ENCODE data around the gene INSIG2.
"Not testable (repeated sequence)": the region's sequence is repeated elsewhere in the genome, so short reads cannot be mapped to it uniquely, and the experiment has no call there.

INSIG2 gene

GRCh38 chr2:118059919-118060478, 28.3 kb upstream of the INSIG2 start:
- peak; percentile 99 for DNase-seq (ENCODE audit: low read depth)

- DNase-seq (ENCODE audit: low read depth) = peak; percentile 88
Observed at GRCh38 chr2:118061135-118061955, 26.9 kb upstream of the INSIG2 start.

- peak; percentile 67 for DNase-seq (ENCODE audit: low read depth)
Observed at GRCh38 chr2:118062048-118062447, 26.2 kb upstream of the INSIG2 start.

- DNase-seq (ENCODE audit: low read depth) = no peak
Observed at GRCh38 chr2:118062669-118063068, 25.6 kb upstream of the INSIG2 start.

DNA sequence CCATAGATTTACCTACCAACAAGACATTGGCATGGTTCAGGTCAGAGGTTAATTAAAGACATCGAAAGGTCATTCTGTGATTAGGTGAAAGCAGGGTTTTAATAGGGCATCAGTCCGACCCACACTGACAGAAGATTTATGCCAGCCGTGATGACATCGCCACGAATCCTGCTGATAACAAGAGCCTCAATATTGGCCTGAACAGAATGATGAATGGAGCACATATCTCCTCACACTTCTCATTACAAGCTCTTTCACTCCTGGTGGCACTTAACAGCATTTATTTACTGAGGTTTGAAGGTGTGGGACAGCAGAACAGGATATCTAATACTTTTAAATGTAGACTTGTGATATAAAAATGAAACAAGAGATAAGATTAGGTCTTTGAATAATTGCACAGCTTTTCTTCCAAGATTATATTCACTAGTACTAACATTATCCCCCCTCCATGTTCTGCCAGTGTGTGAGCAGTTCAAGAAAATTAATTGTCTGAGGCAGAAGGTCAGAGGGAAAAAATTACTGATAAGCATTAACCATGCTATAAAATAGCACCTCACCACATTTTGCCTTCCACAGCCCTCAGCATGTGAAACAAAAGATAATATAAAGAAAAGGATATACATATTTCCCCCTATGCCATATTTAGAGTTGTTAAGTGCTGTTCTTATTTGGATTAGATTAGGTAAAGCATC, 23.1 kb upstream of the INSIG2 start:
- peak; percentile 80 for DNase-seq (ENCODE audit: low read depth)

DNA sequence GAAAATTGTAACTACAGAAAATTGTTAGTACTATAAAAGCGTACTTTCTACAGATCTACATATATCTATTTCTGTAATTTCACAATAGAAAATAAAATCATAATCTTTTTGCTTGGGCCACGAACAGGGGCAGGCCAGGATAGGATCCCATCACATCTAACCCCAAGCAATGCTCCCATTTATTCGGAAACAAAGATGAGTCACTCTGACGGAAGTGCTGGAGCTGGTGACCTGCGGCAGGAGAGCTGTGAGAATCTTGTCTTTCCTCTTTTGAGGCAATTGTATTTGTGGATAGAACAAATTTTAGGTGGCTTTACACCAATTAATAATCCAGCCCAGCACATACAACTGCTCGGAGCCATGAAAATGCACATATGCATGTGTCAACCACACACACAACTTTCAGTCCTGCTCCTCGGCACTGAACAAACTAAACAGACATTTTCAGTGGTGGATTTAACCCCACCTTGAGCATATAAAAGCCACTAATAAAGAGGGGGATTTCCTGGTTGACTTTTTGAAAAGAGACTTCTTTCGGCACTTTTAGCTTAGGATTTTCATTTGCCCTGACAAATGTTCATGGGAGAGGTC, 22.3 kb upstream of the INSIG2 start:
- DNase-seq (ENCODE audit: low read depth) = no peak

DNA sequence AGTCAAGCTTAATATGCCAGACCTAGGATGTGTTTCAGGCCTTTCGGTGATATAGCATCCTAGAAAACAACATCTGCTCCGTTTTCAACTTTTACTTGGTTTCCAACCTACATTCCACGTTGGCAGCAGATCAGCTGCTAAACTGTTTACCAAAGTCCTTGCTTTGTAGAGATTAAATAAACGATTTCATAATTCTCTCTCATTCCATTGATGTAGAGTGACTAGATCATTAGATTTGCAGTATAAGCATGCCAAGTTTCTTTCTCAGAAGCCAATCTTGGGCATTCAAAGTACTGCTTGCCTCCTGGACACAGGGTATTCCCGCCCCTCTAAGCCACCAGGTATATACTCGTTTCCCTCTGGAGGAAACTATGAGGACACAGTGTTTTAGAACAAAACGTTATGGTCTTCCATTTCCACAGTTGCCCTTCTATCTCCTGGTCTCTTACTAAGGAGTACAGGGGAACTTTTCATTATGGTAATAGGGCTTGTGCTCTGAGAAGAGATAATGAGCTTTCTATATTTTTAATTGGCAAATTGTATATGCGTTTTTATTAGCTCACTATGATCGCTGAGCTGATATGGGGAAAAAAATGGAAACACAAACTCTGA, 10.5 kb upstream of the INSIG2 start:
- DNase-seq (ENCODE audit: low read depth) = no peak

GRCh38 chr2:118078734-118079133, 9.5 kb upstream of the INSIG2 start:
- DNase-seq (ENCODE audit: low read depth) = no peak

DNA sequence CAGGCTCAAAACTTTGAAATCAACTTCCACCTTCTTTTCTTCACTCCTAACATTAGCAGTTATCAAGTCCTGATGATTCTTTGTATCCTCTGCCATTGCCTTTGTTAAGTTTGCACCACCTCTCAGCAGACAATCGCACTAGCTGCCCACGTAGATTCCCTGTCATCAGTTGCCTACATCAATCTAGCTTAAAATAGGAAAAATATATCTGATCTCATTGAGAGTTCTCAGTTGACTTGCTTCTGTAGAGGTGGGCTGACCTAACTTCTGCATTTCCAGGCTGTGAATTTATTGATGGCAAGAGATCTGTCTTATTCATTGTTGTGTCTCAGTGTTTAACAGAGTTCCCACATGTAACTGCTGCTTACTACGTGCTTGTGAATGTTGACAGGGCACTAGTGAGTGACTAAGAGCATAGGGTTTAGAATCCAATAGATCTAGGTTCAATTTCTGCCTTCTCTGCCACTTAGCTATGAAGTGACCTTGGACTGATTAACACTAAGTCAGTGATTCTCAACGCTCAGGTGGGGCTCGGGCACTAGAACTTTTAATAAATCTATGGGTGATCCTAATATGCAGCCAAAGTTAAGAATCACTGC, 3.7 kb upstream of the INSIG2 start:
- no peak for DNase-seq (ENCODE audit: low read depth)

DNA sequence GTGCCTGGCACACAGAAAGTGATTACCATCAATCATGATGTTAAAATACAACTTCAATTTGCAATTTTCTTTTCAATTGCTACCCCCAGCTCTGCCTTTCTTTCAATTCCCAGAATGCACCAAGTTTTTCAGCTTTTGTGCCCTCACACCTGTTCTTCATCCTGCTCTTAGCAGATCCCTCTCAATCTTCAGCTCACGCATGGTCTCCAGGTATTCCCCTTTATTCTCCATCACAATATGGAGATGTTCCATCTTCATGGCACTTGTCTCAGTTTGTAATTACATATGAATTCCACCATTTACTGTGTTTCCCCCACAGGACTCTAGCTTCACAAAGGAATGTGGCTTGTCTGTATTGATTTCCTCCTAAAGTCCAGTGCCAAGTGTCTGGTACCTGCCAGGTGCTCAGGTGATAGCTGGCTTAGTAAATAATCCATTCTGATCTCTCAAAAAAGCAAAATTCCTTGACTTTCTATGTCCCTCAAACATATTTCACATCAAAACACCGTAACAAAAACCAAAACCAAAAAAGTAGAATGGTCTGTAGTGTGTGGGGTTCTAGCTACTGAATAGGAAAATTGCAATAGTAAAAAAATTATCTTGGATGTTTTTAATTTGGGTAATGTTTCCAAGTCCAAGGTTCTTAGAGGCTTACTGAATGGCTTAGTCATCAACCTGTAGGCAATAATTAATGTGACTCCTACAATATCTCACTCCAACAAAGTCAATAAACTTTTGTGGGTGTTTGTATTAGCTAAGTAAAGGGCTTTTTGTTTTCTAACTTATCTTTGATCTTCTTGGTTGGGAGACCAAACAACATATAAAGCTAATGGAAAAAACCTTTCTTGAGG, 2.9 kb upstream of the INSIG2 start:
- DNase-seq (ENCODE audit: low read depth) = no peak

GRCh38 chr2:118086024-118086633, 2.1 kb upstream of the INSIG2 start:
- no peak for DNase-seq (ENCODE audit: low read depth)

GRCh38 chr2:118089139-118089800, 999 bp downstream of the INSIG2 start:
- peak; percentile 60 for DNase-seq (ENCODE audit: low read depth)

- no peak for DNase-seq (ENCODE audit: low read depth)
Observed at GRCh38 chr2:118090387-118091139, 2.3 kb downstream of the INSIG2 start.

DNA sequence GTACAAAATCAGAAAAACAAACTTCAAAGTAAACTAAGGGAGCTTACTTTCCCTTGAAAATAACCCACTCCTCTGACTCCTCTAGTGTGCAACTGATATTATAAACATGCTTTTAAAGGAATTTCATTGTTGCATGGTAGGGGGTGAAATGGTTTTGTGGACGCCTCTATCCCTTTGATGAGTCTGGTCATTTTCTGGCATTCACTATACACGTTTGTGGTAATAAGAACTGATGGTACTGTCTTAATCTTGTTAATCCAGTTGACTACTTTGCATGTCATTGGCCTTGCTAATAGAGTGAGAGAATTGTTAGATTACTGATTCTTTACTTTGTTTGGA, 2.8 kb downstream of the INSIG2 start:
- DNase-seq (ENCODE audit: low read depth) = no peak

DNA sequence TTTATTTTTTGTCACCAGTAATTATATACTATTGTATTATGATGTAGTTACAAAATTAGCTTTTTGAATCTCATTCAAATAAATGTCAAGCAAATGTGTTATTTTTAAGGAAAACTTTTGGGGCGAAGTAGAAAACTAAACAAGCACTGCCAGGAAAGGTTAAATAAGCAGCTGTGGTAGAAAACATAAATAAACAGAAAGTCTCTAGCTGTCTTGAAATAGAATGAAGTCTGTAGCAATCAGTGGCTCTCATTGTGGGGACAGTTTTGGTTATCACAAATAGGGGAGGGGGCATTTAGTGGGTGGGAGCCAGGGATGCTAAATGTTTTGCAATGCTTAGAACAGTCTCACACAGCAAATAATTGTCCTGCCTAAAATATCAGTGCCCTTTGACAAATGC, 3.4 kb downstream of the INSIG2 start:
- DNase-seq (ENCODE audit: low read depth) = no peak

DNA sequence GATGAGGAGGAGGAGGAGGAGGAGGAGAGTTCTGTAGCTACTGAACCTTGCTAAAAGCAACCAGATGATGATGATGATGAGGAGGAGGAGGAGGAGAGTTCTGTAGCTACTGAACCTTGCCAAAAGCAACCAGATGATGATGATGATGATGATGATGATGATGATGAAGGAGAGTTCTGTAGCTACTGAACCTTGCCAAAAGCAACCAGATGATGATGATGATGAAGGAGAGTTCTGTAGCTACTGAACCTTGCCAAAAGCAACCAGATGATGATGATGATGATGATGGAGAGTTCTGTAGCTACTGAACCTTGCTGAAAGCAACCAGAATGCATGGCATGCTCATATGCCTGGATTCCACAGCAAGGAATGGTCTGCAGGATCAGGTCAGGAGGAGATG, 5.8 kb downstream of the INSIG2 start:
- not testable (repeated sequence) for DNase-seq (ENCODE audit: low read depth)

DNA sequence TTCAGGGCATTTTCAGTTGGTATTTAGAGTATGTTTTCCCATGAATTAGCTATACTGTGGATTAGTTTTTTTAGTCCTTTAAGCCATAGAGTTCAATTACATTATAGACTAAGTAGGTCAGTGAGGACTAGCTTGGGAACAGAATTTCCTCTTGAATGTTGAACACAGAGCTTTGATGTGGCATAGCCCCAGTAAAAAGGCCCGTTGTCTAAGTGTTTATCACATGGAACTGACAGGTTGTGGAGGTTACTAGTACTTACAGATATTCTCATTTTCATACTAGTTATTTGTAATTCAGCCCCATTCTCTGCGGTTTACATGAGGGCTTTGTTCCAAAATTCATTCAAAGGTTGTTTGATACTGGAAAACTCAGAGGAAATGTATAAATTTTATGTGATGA, 6.2 kb downstream of the INSIG2 start:
- no peak for DNase-seq (ENCODE audit: low read depth)

DNA sequence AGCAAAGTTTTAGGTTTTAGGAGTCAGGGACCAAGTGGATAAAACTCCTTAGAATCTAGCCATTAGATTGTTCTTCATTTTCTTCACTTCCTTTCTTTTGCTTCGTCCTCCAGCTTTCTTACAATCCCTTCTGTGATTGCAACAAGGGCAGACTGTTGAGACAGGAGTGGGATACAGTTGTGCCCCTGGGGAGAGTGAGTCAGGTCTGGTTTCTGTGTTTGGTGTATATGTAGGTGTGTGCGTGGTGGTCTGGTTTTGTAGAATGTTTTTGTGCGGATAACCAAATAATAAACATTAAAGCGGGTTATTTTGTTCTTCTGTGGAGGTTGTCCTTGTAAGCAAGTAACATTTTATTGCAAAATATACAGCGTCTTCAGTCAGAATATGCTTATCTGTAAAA, 7.3 kb downstream of the INSIG2 start:
- DNase-seq (ENCODE audit: low read depth) = peak; percentile 23

- no peak for DNase-seq (ENCODE audit: low read depth)
Observed at GRCh38 chr2:118097657-118098056, 9.4 kb downstream of the INSIG2 start.

All from amniotic epithelial cell (primary cell).